ENCODE results near the gene ZCRB1.

ZCRB1 gene

GRCh38 chr12:42288544-42288943, 37.4 kb downstream of the ZCRB1 start:
- Histone ChIP-seq H3K36me3 (no peaks in the 10 kb centered on the region), H4K20me1 (no peaks in the 10 kb centered on the region), H3K4me2 (no peak overlapping the region), H3K9ac (no peak overlapping the region), H3K9me3 (replicated peaks in 1 of 11) (no peaks in the 10 kb centered on the region), H3K4me1 (peaks cover 0 to 16% (median 7%) of the 10 kb centered on the region in 10 experiments; a peak in 11 of 20 replicates), H3K4me3 (no peak overlapping the region), H3K27ac (no peak overlapping the region), H3K27me3 (no peaks in the 10 kb centered on the region)
- no peak for TF ChIP-seq Cebpa-rat (IDR thresholded peaks at IDR 0.05)

GRCh38 chr12:42286741-42287140, 39.2 kb downstream of the ZCRB1 start:
- Histone ChIP-seq H3K4me2 (no peak overlapping the region), H3K27ac (no peak overlapping the region), H3K36me3 (no peaks in the 10 kb centered on the region), H3K9ac (no peak overlapping the region), H3K4me1 (peaks cover 0 to 20% (median 8%) of the 10 kb centered on the region in 10 experiments; a peak in 13 of 20 replicates), H3K27me3 (no peaks in the 10 kb centered on the region), H3K9me3 (replicated peaks in 1 of 11) (no peaks in the 10 kb centered on the region), H4K20me1 (no peaks in the 10 kb centered on the region), H3K4me3 (no peak overlapping the region)
- no peak for TF ChIP-seq Cebpa-rat (IDR thresholded peaks at IDR 0.05)

- Histone ChIP-seq H3K4me1 (peaks cover 0 to 20% (median 8%) of the 10 kb centered on the region in 10 experiments; a peak in 13 of 20 replicates), H4K20me1 (no peaks in the 10 kb centered on the region), H3K4me2 (no peak overlapping the region), H3K4me3 (no peak overlapping the region), H3K36me3 (no peaks in the 10 kb centered on the region), H3K27me3 (no peaks in the 10 kb centered on the region), H3K9ac (no peak overlapping the region), H3K27ac (no peak overlapping the region), H3K9me3 (replicated peaks in 1 of 11) (no peaks in the 10 kb centered on the region)
- TF ChIP-seq Cebpa-rat (IDR thresholded peaks at IDR 0.05) = no peak
Measured at GRCh38 chr12:42285431-42285830, 40.5 kb downstream of the ZCRB1 start.

GRCh38 chr12:42284876-42285275, 41.0 kb downstream of the ZCRB1 start:
- Histone ChIP-seq H3K9me3 (replicated peaks in 1 of 11) (no peaks in the 10 kb centered on the region), H4K20me1 (no peaks in the 10 kb centered on the region), H3K36me3 (no peaks in the 10 kb centered on the region), H3K27ac (no peak overlapping the region), H3K4me3 (no peak overlapping the region), H3K27me3 (no peaks in the 10 kb centered on the region), H3K4me2 (no peak overlapping the region), H3K4me1 (peaks cover 0 to 20% (median 8%) of the 10 kb centered on the region in 10 experiments; a peak in 13 of 20 replicates), H3K9ac (no peak overlapping the region)
- TF ChIP-seq Cebpa-rat (IDR thresholded peaks at IDR 0.05) = no peak

GRCh38 chr12:42284157-42284556, 41.7 kb downstream of the ZCRB1 start:
- H3K4me2 ChIP-seq = peak overlapping the region in 5 of 11 experiments; percentile 41 to 66 (median 43); a peak in 9 of 22 replicates
- TF ChIP-seq Cebpa-rat (IDR thresholded peaks at IDR 0.05) = no peak

GRCh38 chr12:42283739-42284138, 42.2 kb downstream of the ZCRB1 start:
- H4K20me1 ChIP-seq = no peaks in the 10 kb centered on the region
- H3K4me1 ChIP-seq = peaks cover 0 to 20% (median 8%) of the 10 kb centered on the region in 10 experiments; a peak in 13 of 20 replicates
- H3K4me3 ChIP-seq = no peak overlapping the region
- H3K27ac ChIP-seq = no peak overlapping the region
- H3K36me3 ChIP-seq = no peaks in the 10 kb centered on the region
- H3K4me2 ChIP-seq = peak overlapping the region in 5 of 11 experiments; percentile 41 to 66 (median 43); a peak in 9 of 22 replicates
- no peaks in the 10 kb centered on the region for H3K9me3 ChIP-seq (replicated peaks in 1 of 11)
- no peak overlapping the region for H3K9ac ChIP-seq
- peak in 4 of 11 experiments; percentile 14 to 53 (median 36); a peak in 3 of 22 replicates for TF ChIP-seq Cebpa-rat (IDR thresholded peaks at IDR 0.05)
- H3K27me3 ChIP-seq = no peaks in the 10 kb centered on the region

More at GRCh38 chr12:42284157-42284556, 41.7 kb downstream of the ZCRB1 start:
- Histone ChIP-seq H3K9ac (no peak overlapping the region), H4K20me1 (no peaks in the 10 kb centered on the region), H3K36me3 (no peaks in the 10 kb centered on the region), H3K4me3 (no peak overlapping the region), H3K4me1 (peaks cover 0 to 20% (median 8%) of the 10 kb centered on the region in 10 experiments; a peak in 13 of 20 replicates), H3K27ac (no peak overlapping the region), H3K9me3 (replicated peaks in 1 of 11) (no peaks in the 10 kb centered on the region), H3K27me3 (no peaks in the 10 kb centered on the region)

- no peak overlapping the region for H3K4me2 ChIP-seq
- H3K27ac ChIP-seq = no peak overlapping the region
- no peak overlapping the region for H3K4me3 ChIP-seq
- no peaks in the 10 kb centered on the region for H4K20me1 ChIP-seq
- no peaks in the 10 kb centered on the region for H3K27me3 ChIP-seq
- no peaks in the 10 kb centered on the region for H3K36me3 ChIP-seq
- H3K4me1 ChIP-seq = peaks cover 0 to 20% (median 8%) of the 10 kb centered on the region in 10 experiments; a peak in 13 of 20 replicates
- no peak overlapping the region for H3K9ac ChIP-seq
- TF ChIP-seq Cebpa-rat (IDR thresholded peaks at IDR 0.05) = no peak
- no peaks in the 10 kb centered on the region for H3K9me3 ChIP-seq (replicated peaks in 1 of 11)
Measured at GRCh38 chr12:42282294-42282693, 43.6 kb downstream of the ZCRB1 start.

GRCh38 chr12:42281844-42282243, 44.0 kb downstream of the ZCRB1 start:
- H4K20me1 ChIP-seq = no peaks in the 10 kb centered on the region
- H3K4me2 ChIP-seq = no peak overlapping the region
- H3K27me3 ChIP-seq = no peaks in the 10 kb centered on the region
- no peak overlapping the region for H3K27ac ChIP-seq
- H3K9me3 ChIP-seq (replicated peaks in 1 of 11) = no peaks in the 10 kb centered on the region
- no peak for TF ChIP-seq Cebpa-rat (IDR thresholded peaks at IDR 0.05)
- peaks cover 0 to 20% (median 8%) of the 10 kb centered on the region in 10 experiments; a peak in 13 of 20 replicates for H3K4me1 ChIP-seq
- no peaks in the 10 kb centered on the region for H3K36me3 ChIP-seq
- no peak overlapping the region for H3K4me3 ChIP-seq
- no peak overlapping the region for H3K9ac ChIP-seq

GRCh38 chr12:42281278-42281677, 44.6 kb downstream of the ZCRB1 start:
- no peak for TF ChIP-seq Cebpa-rat (IDR thresholded peaks at IDR 0.05)
- Histone ChIP-seq H3K27ac (no peak overlapping the region), H3K4me1 (peaks cover 0 to 20% (median 8%) of the 10 kb centered on the region in 10 experiments; a peak in 13 of 20 replicates), H3K36me3 (no peaks in the 10 kb centered on the region), H3K9ac (no peak overlapping the region), H3K4me3 (no peak overlapping the region), H3K9me3 (replicated peaks in 1 of 11) (no peaks in the 10 kb centered on the region), H3K4me2 (no peak overlapping the region), H4K20me1 (no peaks in the 10 kb centered on the region), H3K27me3 (no peaks in the 10 kb centered on the region)

- H3K9me3 ChIP-seq (replicated peaks in 1 of 11) = peaks cover 0 to 10% (median 9%) of the 10 kb centered on the region in 11 experiments; a peak in 15 of 22 replicates
- no peak overlapping the region for H3K4me2 ChIP-seq
- H3K9ac ChIP-seq = no peak overlapping the region
- TF ChIP-seq Cebpa-rat (IDR thresholded peaks at IDR 0.05) = no peak
- H3K27ac ChIP-seq = no peak overlapping the region
- no peak overlapping the region for H3K4me3 ChIP-seq
- H3K27me3 ChIP-seq = no peaks in the 10 kb centered on the region
- H3K36me3 ChIP-seq = no peaks in the 10 kb centered on the region
- H3K4me1 ChIP-seq = peaks cover 0 to 5% (median 0%) of the 10 kb centered on the region in 10 experiments; a peak in 3 of 20 replicates
- no peaks in the 10 kb centered on the region for H4K20me1 ChIP-seq
Measured at GRCh38 chr12:42278128-42278510, 47.8 kb downstream of the ZCRB1 start.

Data from BLaER1 treated with 17β-estradiol and CSF1 and Interleukin-3, amounts not matched to agents 10 nM and 100 nM (cell line).